Measurements from ENCODE around the gene ZMIZ1.
A peak's percentile ranks its signal among the peaks of the same experiment; 100 is the strongest.

The ZMIZ1 gene

GRCh38 chr10:79145174-79145483 is 76.4 kb downstream of the ZMIZ1 start:
- Histone ChIP-seq H3K9ac (ENCODE audit: low read depth in 1 of 2, low read length in 2 of 2) (no peak overlapping the region), H3K4me1 (ENCODE audit: control insufficient read depth in 2 of 2, insufficient read depth in 2 of 2, low read length in 2 of 2) (peaks cover 48 to 51% of the 10 kb centered on the region in 2 donors), H3K27me3 (ENCODE audit: control insufficient read depth in 2 of 2, insufficient read depth in 2 of 2, low read length in 2 of 2) (no peaks in the 10 kb centered on the region), H3K4me3 (ENCODE audit: low read length in 2 of 2) (no peak overlapping the region), H3K9me3 (ENCODE audit: control insufficient read depth in 2 of 2, low read length in 2 of 2) (no peaks in the 10 kb centered on the region), H3K36me3 (ENCODE audit: control insufficient read depth in 2 of 2, insufficient read depth in 2 of 2, low read length in 2 of 2) (peaks cover 7 to 35% of the 10 kb centered on the region in 2 donors), H3K27ac (ENCODE audit: low read depth in 2 of 2, low read length in 2 of 2) (peak overlapping the region; percentile 8 to 23)

- no peaks in the 10 kb centered on the region for H3K9me3 ChIP-seq (ENCODE audit: control insufficient read depth in 2 of 2, low read length in 2 of 2)
Observed at GRCh38 chr10:79145517-79146470, 77.0 kb downstream of the ZMIZ1 start.

GRCh38 chr10:79146611-79147130 is 77.9 kb downstream of the ZMIZ1 start:
- Histone ChIP-seq H3K4me1 (ENCODE audit: control insufficient read depth in 2 of 2, insufficient read depth in 2 of 2, low read length in 2 of 2) (peaks cover 57 to 64% of the 10 kb centered on the region in 2 donors), H3K27ac (ENCODE audit: low read depth in 2 of 2, low read length in 2 of 2) (peak overlapping the region; percentile 67 to 86), H3K9ac (ENCODE audit: low read depth in 1 of 2, low read length in 2 of 2) (peak overlapping the region in 1 of 2 donors; percentile 46)

More at GRCh38 chr10:79145517-79146470, 77.0 kb downstream of the ZMIZ1 start:
- Histone ChIP-seq H3K9ac (ENCODE audit: low read depth in 1 of 2, low read length in 2 of 2) (peak overlapping the region in 1 of 2 donors; percentile 46), H3K4me1 (ENCODE audit: control insufficient read depth in 2 of 2, insufficient read depth in 2 of 2, low read length in 2 of 2) (peaks cover 55 to 57% of the 10 kb centered on the region in 2 donors), H3K27ac (ENCODE audit: low read depth in 2 of 2, low read length in 2 of 2) (peak overlapping the region; percentile 67 to 86), H3K4me3 (ENCODE audit: low read length in 2 of 2) (no peak overlapping the region), H3K36me3 (ENCODE audit: control insufficient read depth in 2 of 2, insufficient read depth in 2 of 2, low read length in 2 of 2) (peaks cover 3 to 29% of the 10 kb centered on the region in 2 donors), H3K27me3 (ENCODE audit: control insufficient read depth in 2 of 2, insufficient read depth in 2 of 2, low read length in 2 of 2) (no peaks in the 10 kb centered on the region)

GRCh38 chr10:79147306-79147705 is 78.5 kb downstream of the ZMIZ1 start:
- Histone ChIP-seq H3K36me3 (ENCODE audit: control insufficient read depth in 2 of 2, insufficient read depth in 2 of 2, low read length in 2 of 2) (peaks cover 0 to 16% of the 10 kb centered on the region in 2 donors), H3K27ac (ENCODE audit: low read depth in 2 of 2, low read length in 2 of 2) (peak overlapping the region; percentile 67 to 86), H3K9ac (ENCODE audit: low read depth in 1 of 2, low read length in 2 of 2) (peak overlapping the region in 1 of 2 donors; percentile 14), H3K4me1 (ENCODE audit: control insufficient read depth in 2 of 2, insufficient read depth in 2 of 2, low read length in 2 of 2) (peaks cover 58 to 65% of the 10 kb centered on the region in 2 donors), H3K4me3 (ENCODE audit: low read length in 2 of 2) (no peak overlapping the region), H3K9me3 (ENCODE audit: control insufficient read depth in 2 of 2, low read length in 2 of 2) (no peaks in the 10 kb centered on the region), H3K27me3 (ENCODE audit: control insufficient read depth in 2 of 2, insufficient read depth in 2 of 2, low read length in 2 of 2) (no peaks in the 10 kb centered on the region)

More at GRCh38 chr10:79146611-79147130, 77.9 kb downstream of the ZMIZ1 start:
- no peak overlapping the region for H3K4me3 ChIP-seq (ENCODE audit: low read length in 2 of 2)
- H3K27me3 ChIP-seq (ENCODE audit: control insufficient read depth in 2 of 2, insufficient read depth in 2 of 2, low read length in 2 of 2): no peaks in the 10 kb centered on the region
- H3K9me3 ChIP-seq (ENCODE audit: control insufficient read depth in 2 of 2, low read length in 2 of 2): no peaks in the 10 kb centered on the region
- H3K36me3 ChIP-seq (ENCODE audit: control insufficient read depth in 2 of 2, insufficient read depth in 2 of 2, low read length in 2 of 2): peaks cover 0 to 21% of the 10 kb centered on the region in 2 donors

GRCh38 chr10:79147796-79148451 is 79.2 kb downstream of the ZMIZ1 start:
- Histone ChIP-seq H3K4me1 (ENCODE audit: control insufficient read depth in 2 of 2, insufficient read depth in 2 of 2, low read length in 2 of 2) (peaks cover 58 to 65% of the 10 kb centered on the region in 2 donors), H3K9me3 (ENCODE audit: control insufficient read depth in 2 of 2, low read length in 2 of 2) (no peaks in the 10 kb centered on the region), H3K36me3 (ENCODE audit: control insufficient read depth in 2 of 2, insufficient read depth in 2 of 2, low read length in 2 of 2) (peaks cover 0 to 12% of the 10 kb centered on the region in 2 donors), H3K27ac (ENCODE audit: low read depth in 2 of 2, low read length in 2 of 2) (peak overlapping the region; percentile 67 to 86), H3K27me3 (ENCODE audit: control insufficient read depth in 2 of 2, insufficient read depth in 2 of 2, low read length in 2 of 2) (no peaks in the 10 kb centered on the region), H3K9ac (ENCODE audit: low read depth in 1 of 2, low read length in 2 of 2) (no peak overlapping the region), H3K4me3 (ENCODE audit: low read length in 2 of 2) (no peak overlapping the region)

GRCh38 chr10:79148452-79149344 is 79.9 kb downstream of the ZMIZ1 start:
- Histone ChIP-seq H3K9ac (ENCODE audit: low read depth in 1 of 2, low read length in 2 of 2) (peak overlapping the region; percentile 5 to 26), H3K27me3 (ENCODE audit: control insufficient read depth in 2 of 2, insufficient read depth in 2 of 2, low read length in 2 of 2) (no peaks in the 10 kb centered on the region), H3K9me3 (ENCODE audit: control insufficient read depth in 2 of 2, low read length in 2 of 2) (no peaks in the 10 kb centered on the region), H3K4me1 (ENCODE audit: control insufficient read depth in 2 of 2, insufficient read depth in 2 of 2, low read length in 2 of 2) (peaks cover 58 to 65% of the 10 kb centered on the region in 2 donors), H3K36me3 (ENCODE audit: control insufficient read depth in 2 of 2, insufficient read depth in 2 of 2, low read length in 2 of 2) (peaks cover 2 to 6% of the 10 kb centered on the region in 2 donors), H3K27ac (ENCODE audit: low read depth in 2 of 2, low read length in 2 of 2) (peak overlapping the region; percentile 81 to 86), H3K4me3 (ENCODE audit: low read length in 2 of 2) (peak overlapping the region in 1 of 2 donors; percentile 9)

GRCh38 chr10:79149345-79149661 is 80.5 kb downstream of the ZMIZ1 start:
- H3K36me3 ChIP-seq (ENCODE audit: control insufficient read depth in 2 of 2, insufficient read depth in 2 of 2, low read length in 2 of 2): peaks cover 4 to 5% of the 10 kb centered on the region in 2 donors
- H3K27ac ChIP-seq (ENCODE audit: low read depth in 2 of 2, low read length in 2 of 2): peak overlapping the region; percentile 81 to 86
- peaks cover 58 to 65% of the 10 kb centered on the region in 2 donors for H3K4me1 ChIP-seq (ENCODE audit: control insufficient read depth in 2 of 2, insufficient read depth in 2 of 2, low read length in 2 of 2)
- peak overlapping the region; percentile 5 to 26 for H3K9ac ChIP-seq (ENCODE audit: low read depth in 1 of 2, low read length in 2 of 2)
- H3K9me3 ChIP-seq (ENCODE audit: control insufficient read depth in 2 of 2, low read length in 2 of 2): no peaks in the 10 kb centered on the region
- H3K4me3 ChIP-seq (ENCODE audit: low read length in 2 of 2): peak overlapping the region in 1 of 2 donors; percentile 9
- H3K27me3 ChIP-seq (ENCODE audit: control insufficient read depth in 2 of 2, insufficient read depth in 2 of 2, low read length in 2 of 2): no peaks in the 10 kb centered on the region

- H3K27ac ChIP-seq (ENCODE audit: low read depth in 2 of 2, low read length in 2 of 2): peak overlapping the region; percentile 81 to 86
- peaks cover 2 to 9% of the 10 kb centered on the region in 2 donors for H3K36me3 ChIP-seq (ENCODE audit: control insufficient read depth in 2 of 2, insufficient read depth in 2 of 2, low read length in 2 of 2)
- H3K27me3 ChIP-seq (ENCODE audit: control insufficient read depth in 2 of 2, insufficient read depth in 2 of 2, low read length in 2 of 2): no peaks in the 10 kb centered on the region
- H3K4me1 ChIP-seq (ENCODE audit: control insufficient read depth in 2 of 2, insufficient read depth in 2 of 2, low read length in 2 of 2): peaks cover 59 to 62% of the 10 kb centered on the region in 2 donors
- H3K4me3 ChIP-seq (ENCODE audit: low read length in 2 of 2): peak overlapping the region in 1 of 2 donors; percentile 9
- no peaks in the 10 kb centered on the region for H3K9me3 ChIP-seq (ENCODE audit: control insufficient read depth in 2 of 2, low read length in 2 of 2)
- peak overlapping the region; percentile 5 to 41 for H3K9ac ChIP-seq (ENCODE audit: low read depth in 1 of 2, low read length in 2 of 2)
Observed at GRCh38 chr10:79149662-79150443, 81.1 kb downstream of the ZMIZ1 start.

GRCh38 chr10:79150444-79150754 is 81.6 kb downstream of the ZMIZ1 start:
- Histone ChIP-seq H3K4me3 (ENCODE audit: low read length in 2 of 2) (no peak overlapping the region), H3K9ac (ENCODE audit: low read depth in 1 of 2, low read length in 2 of 2) (peak overlapping the region; percentile 5 to 41), H3K9me3 (ENCODE audit: control insufficient read depth in 2 of 2, low read length in 2 of 2) (no peaks in the 10 kb centered on the region), H3K27me3 (ENCODE audit: control insufficient read depth in 2 of 2, insufficient read depth in 2 of 2, low read length in 2 of 2) (no peaks in the 10 kb centered on the region), H3K27ac (ENCODE audit: low read depth in 2 of 2, low read length in 2 of 2) (peak overlapping the region; percentile 81 to 86), H3K4me1 (ENCODE audit: control insufficient read depth in 2 of 2, insufficient read depth in 2 of 2, low read length in 2 of 2) (peaks cover 57 to 62% of the 10 kb centered on the region in 2 donors), H3K36me3 (ENCODE audit: control insufficient read depth in 2 of 2, insufficient read depth in 2 of 2, low read length in 2 of 2) (peaks cover 2 to 9% of the 10 kb centered on the region in 2 donors)

All from mucosa of rectum (tissue), 2 donors.